ENCODE results near the gene MATN1. TPM values are rescaled to one million over a fixed set of nuclear protein-coding genes. Genes with fewer than 3 reads are reported as not detected.
"Not testable (repeated sequence)": the region's sequence is repeated elsewhere in the genome, so short reads cannot be mapped to it uniquely, and the experiment has no call there.

MATN1 gene
- total RNA-seq, 1 donor from 2014 or later = 0.72 TPM

- no peak for DNase-seq (ENCODE audit: low spot score)
These were observed 23.6 kb downstream of the MATN1 start for GRCh38 chr1:30699762-30700161.

GRCh38 chr1:30698401-30698981 is 24.9 kb downstream of the MATN1 start:
- no peak for DNase-seq (ENCODE audit: low spot score)

GRCh38 chr1:30697571-30698376 is 25.6 kb downstream of the MATN1 start:
- peak; percentile 84 for DNase-seq (ENCODE audit: low spot score)

- no peak for DNase-seq (ENCODE audit: low spot score)
These were observed 26.6 kb downstream of the MATN1 start for GRCh38 chr1:30696831-30697230.

- DNase-seq (ENCODE audit: low spot score) = no peak
These were observed 27.9 kb downstream of the MATN1 start for GRCh38 chr1:30695439-30695841.

- no peak for DNase-seq (ENCODE audit: low spot score)
These were observed 28.9 kb downstream of the MATN1 start for GRCh38 chr1:30694280-30695175.

- DNase-seq (ENCODE audit: low spot score) = no peak
These were observed 29.6 kb downstream of the MATN1 start for GRCh38 chr1:30693822-30694221.

GRCh38 chr1:30693366-30693765 is 30.0 kb downstream of the MATN1 start:
- DNase-seq (ENCODE audit: low spot score) = no peak

GRCh38 chr1:30692948-30693301 is 30.5 kb downstream of the MATN1 start:
- DNase-seq (ENCODE audit: low spot score) = no peak

GRCh38 chr1:30692201-30692947 is 31.0 kb downstream of the MATN1 start:
- DNase-seq (ENCODE audit: low spot score) = no peak

- no peak for DNase-seq (ENCODE audit: low spot score)
These were observed 31.9 kb downstream of the MATN1 start for GRCh38 chr1:30691480-30691879.

GRCh38 chr1:30689901-30690645 is 33.3 kb downstream of the MATN1 start:
- DNase-seq (ENCODE audit: low spot score) = no peak

GRCh38 chr1:30688920-30689794 is 34.2 kb downstream of the MATN1 start:
- no peak for DNase-seq (ENCODE audit: low spot score)

GRCh38 chr1:30688516-30688915 is 34.9 kb downstream of the MATN1 start:
- DNase-seq (ENCODE audit: low spot score) = not testable (repeated sequence)

- DNase-seq (ENCODE audit: low spot score) = no peak
These were observed 35.5 kb downstream of the MATN1 start for GRCh38 chr1:30687886-30688285.

- DNase-seq (ENCODE audit: low spot score) = no peak
These were observed 37.0 kb downstream of the MATN1 start for GRCh38 chr1:30686236-30686935.

- no peak for DNase-seq (ENCODE audit: low spot score)
These were observed 37.6 kb downstream of the MATN1 start for GRCh38 chr1:30685796-30686165.

- DNase-seq (ENCODE audit: low spot score) = no peak
These were observed 38.2 kb downstream of the MATN1 start for GRCh38 chr1:30684881-30685795.

Data from umbilical cord (tissue), 2 donors.